NCI-H524 (cell line): ENCODE results near the gene NAA60.
A peak's percentile ranks its signal among the peaks of the same experiment; 100 is the strongest.

Experiments
- DNase-seq, 2 experiments: peaks; one replicate each; lab custom pipeline; 2025; lab: John Stamatoyannopoulos, UW

The NAA60 gene

GRCh38 chr16:3443108-3444031 lies at the start of gene NAA60, which contains the start of gene ZNF597:
NAA60 (plus strand) TSS chr16:3443680; CDS start chr16:3476228, 32,548 bp downstream.
ZNF597 (minus strand) TSS chr16:3443504; CDS start chr16:3443153, 351 bp downstream.
- DNase-seq, result peak; percentile 77 to 88

- no peak for DNase-seq
These were observed 43.1 kb upstream of the NAA60 start for GRCh38 chr16:3400446-3400778.

DNA sequence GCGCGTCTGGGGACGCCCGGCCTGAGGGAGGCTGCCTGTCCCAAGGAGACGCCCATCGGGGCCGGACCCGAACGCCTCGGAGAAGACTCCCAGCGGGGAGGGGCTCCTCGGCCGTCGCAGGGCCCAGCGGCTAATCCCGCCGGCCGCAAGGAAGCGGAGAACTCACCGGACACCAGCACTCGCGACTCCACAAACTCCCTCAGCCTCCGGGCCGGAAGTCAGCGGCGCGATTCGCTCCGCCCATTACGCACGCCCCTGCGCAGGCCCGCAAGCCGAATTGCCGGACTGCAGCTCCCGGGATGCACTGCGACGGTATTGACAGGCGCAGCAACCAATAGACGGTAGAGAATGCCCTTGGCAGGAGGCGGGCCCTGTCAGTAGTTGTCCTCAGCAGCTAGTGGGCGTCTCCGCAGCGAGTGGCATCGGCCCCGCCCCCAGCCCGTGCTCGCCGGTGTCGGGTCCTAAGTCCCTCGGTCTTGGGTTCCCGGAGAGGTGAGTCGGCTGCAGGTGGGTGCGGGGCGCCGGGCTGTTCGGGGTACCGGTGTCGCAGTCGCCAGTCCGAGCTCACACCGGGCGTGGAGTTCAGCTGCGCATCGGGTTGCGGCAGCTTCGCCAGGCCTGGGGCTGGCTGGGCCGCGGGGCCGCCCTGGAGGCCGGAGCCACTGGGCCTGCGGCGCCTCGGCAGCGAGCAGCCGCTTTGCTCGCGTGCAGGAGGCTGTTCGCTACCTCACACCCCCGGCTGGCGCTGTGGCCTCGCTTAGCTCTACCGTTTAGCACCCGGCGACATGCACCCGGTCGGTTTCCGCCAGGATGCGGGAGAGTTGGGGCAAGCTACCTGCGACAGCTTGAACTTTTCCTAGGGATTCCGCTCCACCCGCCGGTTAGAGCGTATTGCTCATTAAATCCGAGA lies 42.4 kb upstream of the NAA60 start, which contains the start of the genes ZNF174 and ZSCAN32:
Gene ZNF174 (plus strand): TSS at position 437 of the 910 bp plus-strand sequence. CDS start 790 bp downstream, outside the sequence.
Gene ZSCAN32 (minus strand): TSS at position 226 of the 910 bp plus-strand sequence. CDS start 3,447 bp downstream, outside the sequence.
- peak; percentile 98 to 100 for DNase-seq

DNA sequence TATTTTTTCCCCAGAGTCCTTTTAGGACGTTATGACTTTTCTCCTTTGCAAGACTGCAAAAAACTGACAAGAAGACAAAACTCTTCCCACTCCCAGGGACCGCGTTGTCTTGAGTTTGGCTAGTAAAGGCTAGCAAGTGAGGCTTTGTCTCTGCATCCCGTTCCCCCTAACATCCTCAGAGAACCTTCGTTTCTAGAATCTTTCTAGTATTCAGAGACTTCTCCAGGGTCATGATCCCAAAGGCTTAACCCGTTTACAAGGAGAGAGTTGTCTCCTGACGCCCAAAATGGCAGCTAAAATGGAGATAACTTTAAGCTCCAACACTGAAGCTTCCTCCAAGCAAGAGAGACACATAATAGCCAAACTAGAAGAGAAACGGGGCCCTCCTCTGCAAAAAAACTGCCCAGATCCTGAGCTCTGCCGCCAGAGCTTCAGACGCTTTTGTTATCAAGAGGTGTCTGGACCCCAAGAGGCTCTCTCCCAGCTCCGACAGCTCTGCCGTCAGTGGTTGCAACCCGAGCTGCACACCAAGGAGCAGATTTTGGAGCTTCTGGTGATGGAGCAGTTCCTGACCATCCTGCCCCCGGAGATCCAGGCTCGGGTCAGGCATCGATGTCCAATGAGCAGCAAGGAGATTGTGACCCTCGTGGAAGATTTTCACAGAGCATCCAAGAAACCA lies 41.6 kb upstream of the NAA60 start:
- DNase-seq, result no peak

DNA sequence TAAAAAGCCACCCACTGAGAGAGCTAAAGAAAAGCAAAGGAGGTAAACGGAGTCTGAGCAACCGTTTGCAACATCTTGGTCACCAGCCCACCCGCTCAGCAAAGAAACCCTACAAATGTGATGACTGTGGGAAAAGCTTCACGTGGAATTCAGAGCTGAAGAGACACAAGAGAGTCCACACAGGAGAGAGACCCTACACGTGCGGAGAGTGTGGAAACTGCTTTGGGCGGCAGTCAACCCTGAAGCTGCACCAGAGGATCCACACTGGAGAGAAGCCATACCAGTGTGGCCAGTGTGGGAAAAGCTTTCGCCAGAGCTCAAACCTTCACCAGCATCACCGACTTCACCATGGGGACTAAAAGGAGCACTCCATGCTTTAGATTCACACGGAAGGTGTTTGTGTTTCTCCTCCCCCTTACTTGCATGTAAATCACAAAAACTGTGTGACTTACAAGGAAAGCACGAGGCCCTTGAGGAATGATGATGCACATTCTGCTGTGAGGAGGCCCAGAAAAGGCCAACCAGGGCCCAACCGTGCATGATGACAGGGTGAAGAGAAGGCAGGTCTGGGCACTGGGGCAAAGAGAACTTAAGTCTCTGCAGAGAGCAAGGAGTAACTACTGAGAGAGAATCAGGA lies 34.8 kb upstream of the NAA60 start:
- no peak for DNase-seq

DNA sequence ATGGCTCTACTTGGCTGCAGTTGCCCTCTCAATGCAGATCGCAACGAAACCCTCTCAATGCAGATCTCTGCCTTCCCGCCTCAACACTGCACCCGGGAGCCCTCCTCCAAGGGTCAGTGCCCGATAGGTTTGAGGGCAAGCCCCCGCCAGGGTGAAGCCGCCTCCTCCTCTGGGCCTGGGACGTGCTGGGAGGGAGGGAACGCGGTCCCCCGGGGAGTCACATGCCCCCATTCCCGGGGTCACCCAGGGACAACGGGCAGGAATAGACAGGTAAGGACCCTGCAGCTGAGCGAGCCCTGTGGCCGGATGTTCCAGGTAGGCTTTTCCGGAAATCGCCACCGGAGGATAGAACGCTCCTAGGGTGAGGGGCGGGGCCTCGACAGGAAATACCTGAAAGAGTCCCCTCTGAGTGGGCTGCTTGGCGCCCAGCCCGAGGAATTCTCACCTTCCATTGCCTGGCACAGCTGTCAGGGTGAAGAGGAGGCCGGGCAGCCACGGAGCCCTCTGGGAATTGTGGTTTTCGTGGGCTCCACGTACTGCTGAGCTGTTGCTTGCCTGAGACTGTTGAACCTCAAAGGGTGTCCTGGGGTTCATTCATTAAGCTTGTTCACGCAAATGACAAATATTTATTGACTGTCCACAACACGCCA lies 29.6 kb upstream of the NAA60 start:
- no peak for DNase-seq

- DNase-seq, result no peak
These were observed 11.7 kb upstream of the NAA60 start for GRCh38 chr16:3431779-3432219.

- no peak for DNase-seq
These were observed 9.1 kb upstream of the NAA60 start for GRCh38 chr16:3434373-3434772.

DNA sequence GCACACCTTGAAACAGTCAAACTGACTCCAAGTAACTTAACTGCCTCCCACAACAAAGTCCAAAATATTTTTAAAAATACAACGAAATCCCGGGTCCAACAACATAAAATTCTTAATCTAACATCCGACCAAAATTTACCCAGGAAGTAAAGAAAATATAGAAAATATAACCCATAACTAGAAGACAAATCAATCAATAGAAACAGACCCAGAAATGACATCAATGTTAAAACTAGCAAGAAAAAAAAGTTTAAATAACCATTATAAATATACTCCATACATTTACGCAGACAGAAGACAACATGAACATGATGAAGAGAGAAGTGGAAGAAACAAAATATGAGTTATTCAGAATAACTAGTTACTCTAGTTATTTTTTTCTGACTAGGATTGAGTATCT lies 3.8 kb upstream of the NAA60 start:
- no peak for DNase-seq

DNA sequence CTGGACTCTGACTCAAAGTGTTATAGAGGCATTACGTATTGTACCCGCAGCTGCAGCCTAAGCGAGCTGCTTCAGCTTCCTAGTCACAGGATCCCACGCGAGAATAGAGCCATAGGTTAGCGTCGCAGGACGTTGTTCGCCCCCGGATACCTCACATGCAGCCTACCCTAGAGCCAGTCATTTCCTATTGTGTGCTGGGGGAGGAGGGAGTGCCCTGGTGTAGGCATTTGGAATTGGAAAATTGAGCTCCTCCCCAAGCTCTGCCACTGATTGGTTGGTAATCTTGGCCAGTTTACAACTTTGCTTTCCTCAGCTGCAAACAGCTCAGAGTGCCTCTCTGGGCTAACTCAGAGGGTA lies 530 bp downstream of the NAA60 start:
- no peak for DNase-seq

GRCh38 chr16:3454093-3454492 lies 10.6 kb downstream of the NAA60 start:
- no peak for DNase-seq

- DNase-seq, result no peak
These were observed 11.2 kb downstream of the NAA60 start for GRCh38 chr16:3454631-3455147.

DNA sequence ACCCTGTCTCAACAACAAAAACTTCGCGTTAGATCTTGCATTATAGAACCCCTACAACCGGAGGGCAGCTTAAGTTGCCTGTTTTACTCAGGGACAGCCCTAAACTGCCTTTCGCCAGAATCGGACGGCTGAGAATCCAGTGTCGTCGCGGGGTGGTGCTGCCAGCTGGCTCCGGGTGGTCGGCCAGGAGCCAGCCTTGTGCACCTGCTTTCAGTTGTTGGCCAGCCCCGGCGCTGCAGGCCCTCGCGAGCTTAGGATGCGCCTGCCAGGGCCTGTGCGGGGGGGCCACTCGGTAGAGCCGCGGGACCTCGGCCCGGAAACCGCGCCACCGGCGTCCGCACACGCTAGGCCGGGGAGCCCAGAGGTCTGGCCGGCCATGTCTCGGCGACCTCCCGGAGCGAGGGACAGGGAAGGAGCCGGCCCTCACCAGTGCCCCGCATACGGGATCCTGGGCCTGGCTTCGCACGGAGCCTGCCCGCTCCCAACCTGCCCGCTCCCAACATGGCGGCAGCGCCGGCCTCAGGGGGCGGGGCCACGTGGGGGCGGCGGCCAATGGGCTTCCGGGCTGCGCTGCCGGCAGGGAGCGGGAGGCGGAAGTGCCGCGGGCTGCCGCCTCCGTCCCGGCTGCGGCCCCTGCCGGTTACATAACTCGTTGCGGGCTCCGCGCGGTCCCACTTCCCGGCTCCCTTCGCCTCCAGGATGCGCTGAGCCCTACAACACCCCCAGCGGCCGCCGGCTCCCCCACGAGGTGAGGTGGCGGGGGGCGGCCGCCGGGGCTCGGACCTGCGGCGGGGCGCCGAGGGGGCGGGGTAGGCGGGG lies 14.2 kb downstream of the NAA60 start:
- DNase-seq, result peak; percentile 78 to 89

GRCh38 chr16:3458278-3458851 lies 14.9 kb downstream of the NAA60 start:
- DNase-seq, result no peak

GRCh38 chr16:3458852-3459361 lies 15.4 kb downstream of the NAA60 start:
- DNase-seq, result no peak

DNA sequence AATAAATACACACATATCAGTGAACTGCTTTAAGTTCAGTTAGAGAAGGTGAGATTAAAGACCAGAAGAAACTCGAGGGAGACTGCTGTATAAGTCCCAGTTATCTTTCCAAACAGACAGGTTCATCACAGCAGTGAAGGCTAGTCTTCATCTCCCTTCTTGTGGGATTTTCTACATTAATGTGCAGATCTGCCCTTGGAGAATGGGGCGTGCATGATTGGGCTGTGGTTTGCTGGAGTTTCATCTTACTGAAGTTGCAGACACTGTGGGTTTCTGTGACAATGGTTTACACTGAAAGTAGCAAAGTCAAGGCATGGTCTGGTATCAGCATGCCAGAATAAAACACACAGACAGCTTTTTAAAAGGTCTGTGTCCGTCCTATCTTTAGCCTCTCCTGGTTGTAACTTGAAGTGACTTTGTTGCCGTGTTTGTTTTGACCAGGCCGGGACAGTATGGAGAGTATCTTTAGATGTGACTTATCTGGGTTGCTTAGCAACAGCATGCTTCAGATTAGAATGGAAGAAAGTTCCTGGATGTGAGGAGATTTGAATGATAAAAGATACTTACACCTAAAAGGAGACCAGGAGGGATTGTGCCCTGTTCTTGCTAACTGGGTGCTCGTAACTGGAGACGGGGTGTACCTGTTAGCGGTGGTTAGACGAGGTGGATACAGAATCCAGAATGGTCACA lies 16.1 kb downstream of the NAA60 start:
- no peak for DNase-seq

DNA sequence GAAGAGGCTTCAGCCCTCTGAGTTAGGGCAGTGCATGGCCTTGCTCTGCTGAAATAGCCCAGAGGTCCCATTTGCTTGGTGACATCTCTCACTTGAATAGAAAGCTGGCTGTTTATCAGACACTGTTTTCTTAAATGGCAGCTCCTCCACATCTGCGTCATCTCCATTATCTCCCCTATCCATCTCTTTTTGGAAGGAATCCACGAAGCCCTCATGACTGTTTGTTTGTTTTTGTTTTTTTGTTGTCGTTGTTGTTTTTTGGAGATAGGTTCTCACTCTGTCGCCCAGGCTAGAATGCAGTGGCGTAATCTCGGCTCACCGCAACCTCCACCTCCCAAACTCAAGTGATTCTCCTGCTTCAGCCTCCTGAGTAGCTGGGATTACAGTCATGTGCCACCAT lies 16.6 kb downstream of the NAA60 start:
- no peak for DNase-seq

- no peak for DNase-seq
These were observed 17.1 kb downstream of the NAA60 start for GRCh38 chr16:3460585-3460984.

DNA sequence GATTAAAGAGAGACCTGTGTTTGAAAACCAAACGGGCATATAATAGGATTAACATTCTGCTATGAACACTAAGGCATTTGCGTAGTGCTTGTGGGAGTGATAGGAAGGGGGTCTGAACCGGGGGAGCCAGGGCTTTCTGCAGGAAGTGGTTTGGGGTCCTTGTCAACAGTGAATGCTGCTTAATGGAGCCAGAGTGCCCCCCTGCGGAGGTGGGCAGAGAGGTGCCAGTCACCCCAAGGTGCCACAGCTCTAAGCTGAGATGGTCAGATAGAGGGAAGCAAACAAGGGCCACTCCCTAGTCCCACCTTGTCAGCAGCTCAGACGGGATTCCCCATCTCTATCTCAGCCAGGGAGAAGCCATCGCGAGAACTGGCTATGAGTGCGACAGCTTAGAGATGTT lies 17.7 kb downstream of the NAA60 start:
- DNase-seq, result no peak
